Superior temporal gyrus (tissue), 1 donor: ENCODE results near the gene UBL3.
A peak's percentile ranks its signal among the peaks of the same experiment; 100 is the strongest.

ENCODE experiments used
- DNase-seq: peaks from one replicate; pipeline ENCODE4 v3.0.0-alpha.2; 2016; ENCODE audit errors: extremely low spot score

UBL3 gene

GRCh38 chr13:29850213-29850898, at the start of gene UBL3:
TSS of gene UBL3 (minus strand) at chr13:29850617. CDS start at chr13:29849538, 1,079 bp downstream.
- peak; percentile 95 for DNase-seq

DNA sequence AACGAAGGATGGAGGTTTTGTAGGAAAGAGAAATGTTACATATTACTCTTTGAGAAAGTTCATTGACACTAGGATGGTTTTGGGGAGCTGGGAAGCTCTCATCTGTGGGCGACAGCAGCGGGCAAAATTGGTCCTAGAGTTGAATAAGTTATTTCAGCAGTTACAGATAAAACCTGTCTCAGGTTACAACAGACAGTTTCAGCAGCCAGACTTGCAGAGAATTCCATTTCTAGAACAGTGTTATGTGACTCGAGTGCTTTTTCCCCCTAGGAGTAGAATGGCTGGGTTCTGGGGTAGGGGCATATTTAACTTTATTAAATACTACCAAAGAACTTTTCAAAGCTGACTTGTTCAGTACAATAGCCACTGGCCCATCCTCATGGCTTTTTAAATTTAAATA, 46.7 kb upstream of the UBL3 start:
- no peak for DNase-seq

DNA sequence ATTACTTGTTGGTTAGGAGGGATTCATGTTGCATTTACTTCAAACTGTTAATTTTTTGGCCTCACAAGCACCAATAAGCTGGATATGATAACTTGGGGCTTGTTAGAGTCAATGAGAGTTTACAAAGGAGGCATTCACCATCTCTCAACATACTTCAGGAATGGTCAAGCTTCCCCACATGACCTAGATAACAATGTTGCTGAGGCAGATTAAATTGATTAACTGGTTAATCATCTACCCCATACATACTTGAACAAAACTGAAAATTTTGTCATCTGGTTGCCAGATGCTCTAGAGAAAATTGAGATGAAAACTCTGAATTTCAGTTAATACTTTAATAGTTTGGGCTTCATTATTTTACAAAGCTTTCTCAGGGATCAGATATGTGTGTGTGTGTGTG, 43.0 kb upstream of the UBL3 start:
- DNase-seq: no peak

DNA sequence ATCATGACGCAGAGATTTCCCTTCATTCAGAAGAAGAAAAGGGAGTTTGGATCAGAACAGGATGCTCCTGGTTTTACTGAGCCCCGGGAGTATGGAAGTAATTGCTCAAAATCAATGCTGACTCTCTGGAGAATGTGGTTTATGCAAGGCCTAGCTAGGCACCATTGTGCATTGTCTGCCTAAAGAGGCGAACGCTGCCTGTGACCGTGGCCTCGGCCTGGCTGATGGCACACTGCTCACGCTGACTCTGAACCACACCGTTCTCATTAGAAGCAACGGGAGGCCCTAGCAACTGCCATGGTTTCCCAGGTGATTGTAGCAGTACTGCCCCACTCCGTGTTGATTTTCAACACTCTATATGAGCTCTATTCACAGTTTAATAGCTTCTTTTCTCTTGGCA, 41.7 kb upstream of the UBL3 start:
- peak; percentile 83 for DNase-seq

DNA sequence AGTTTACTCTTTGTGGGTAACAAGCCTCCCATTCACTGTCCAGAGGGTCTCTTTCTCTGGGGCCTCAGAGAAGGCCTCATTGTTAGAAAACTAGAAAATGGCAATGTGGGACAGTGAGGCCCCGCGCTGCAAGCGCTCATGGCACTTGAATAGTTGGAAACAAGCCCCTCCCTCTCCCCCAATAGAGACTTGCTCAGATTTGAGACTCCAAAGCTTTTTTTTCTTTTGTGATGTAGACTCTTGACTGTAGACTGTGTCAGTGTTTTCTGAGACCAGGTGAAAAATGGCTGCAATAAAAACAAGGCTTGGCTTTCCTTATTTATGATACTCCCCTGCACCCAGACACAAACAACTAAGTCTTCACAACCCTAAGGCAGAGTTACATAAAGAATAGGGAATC, 38.7 kb upstream of the UBL3 start:
- no peak for DNase-seq

GRCh38 chr13:29888306-29888705, 37.9 kb upstream of the UBL3 start:
- peak; percentile 24 for DNase-seq

GRCh38 chr13:29887686-29888085, 37.3 kb upstream of the UBL3 start:
- DNase-seq: peak; percentile 34

DNA sequence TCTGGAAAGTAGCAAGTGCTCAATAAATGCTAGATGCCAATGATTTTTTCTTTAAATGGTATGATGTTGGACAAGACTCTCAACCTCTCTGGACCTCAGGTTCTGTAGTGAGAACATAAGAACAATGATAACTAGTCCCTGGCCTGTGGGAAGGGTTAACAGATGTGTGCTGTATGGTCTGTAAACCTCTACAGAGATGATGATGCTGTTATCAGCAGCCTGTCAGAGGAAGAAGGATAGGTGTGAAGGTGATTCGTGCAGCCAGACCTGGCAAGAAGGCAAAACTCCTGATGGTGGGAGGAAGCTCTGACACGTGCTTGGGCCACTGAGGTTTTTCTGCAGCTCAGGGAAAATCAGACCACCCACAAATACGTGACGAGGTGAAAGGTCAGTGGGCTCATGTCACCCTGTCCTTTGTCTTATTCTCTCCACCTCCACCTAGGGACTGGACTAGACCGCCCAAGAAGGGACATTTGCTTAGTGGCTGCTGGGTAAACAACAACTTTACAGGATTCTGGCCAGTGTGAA, 36.7 kb upstream of the UBL3 start:
- DNase-seq: no peak

DNA sequence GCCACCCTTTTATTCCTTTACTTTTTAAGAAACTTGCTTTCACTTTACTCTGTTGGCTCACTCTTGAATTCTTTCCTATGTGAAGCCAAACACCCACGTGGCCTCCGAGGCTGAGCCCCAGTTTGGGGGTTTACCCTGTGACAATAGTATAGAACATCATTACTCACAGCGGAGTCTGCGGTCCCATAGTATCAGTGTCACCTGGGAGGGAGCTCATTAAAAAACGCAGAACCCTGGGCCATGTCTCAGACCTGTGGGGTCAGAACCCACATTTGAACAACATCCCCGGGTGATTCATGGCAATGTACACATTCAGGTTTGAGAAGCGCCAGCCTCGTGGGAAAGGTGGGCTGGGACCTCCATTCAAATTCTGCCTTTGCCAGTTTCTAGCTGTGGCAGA, 36.0 kb upstream of the UBL3 start:
- no peak for DNase-seq

DNA sequence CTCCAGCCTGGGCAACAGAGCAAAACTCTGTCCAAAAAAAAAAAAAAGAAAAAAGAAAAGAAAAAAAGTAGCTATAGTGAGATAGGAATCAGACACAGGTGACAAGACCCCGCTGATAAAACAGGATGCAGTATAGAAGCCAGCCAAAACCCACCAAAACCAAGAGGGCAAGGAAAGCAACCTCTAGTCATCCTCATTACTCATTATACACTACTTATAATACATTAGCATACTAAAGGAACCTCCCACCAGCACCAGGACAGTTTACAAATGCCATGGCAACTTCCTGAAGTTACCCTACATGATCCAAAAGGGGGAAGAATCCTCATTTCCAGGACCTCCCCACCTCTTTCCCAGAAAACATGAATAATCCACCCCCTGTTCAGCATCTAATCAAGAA, 35.6 kb upstream of the UBL3 start:
- no peak for DNase-seq

- DNase-seq: peak; percentile 87
Observed at GRCh38 chr13:29884671-29885430, 34.4 kb upstream of the UBL3 start.

- peak; percentile 40 for DNase-seq
Observed at GRCh38 chr13:29883941-29884518, 33.6 kb upstream of the UBL3 start.

- no peak for DNase-seq
Observed at GRCh38 chr13:29882076-29882475, 31.7 kb upstream of the UBL3 start.

GRCh38 chr13:29878101-29878500, 27.7 kb upstream of the UBL3 start:
- DNase-seq: no peak

- no peak for DNase-seq
Observed at GRCh38 chr13:29877456-29878078, 27.1 kb upstream of the UBL3 start.

- no peak for DNase-seq
Observed at GRCh38 chr13:29875646-29876045, 25.2 kb upstream of the UBL3 start.

DNA sequence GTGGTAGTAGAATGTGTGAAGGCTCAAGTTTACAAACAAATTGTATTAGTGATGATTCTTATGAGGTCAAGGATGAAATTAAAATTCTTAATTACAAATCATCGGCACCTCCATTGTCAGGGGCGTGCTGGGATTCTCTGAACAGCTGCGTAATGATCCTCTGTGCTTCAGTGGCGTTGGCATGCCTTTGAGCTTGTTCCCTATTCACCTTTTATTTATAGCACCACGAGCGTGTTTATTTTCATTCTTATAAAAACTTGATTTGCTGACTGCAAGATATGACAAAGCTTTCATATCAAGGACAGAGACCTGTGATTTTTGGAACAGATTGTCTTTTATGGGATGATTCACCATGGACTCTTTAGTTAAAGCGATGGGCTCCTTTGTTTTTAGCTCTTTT, 18.2 kb upstream of the UBL3 start:
- DNase-seq: no peak

- no peak for DNase-seq
Observed at GRCh38 chr13:29865934-29866333, 15.5 kb upstream of the UBL3 start.

DNA sequence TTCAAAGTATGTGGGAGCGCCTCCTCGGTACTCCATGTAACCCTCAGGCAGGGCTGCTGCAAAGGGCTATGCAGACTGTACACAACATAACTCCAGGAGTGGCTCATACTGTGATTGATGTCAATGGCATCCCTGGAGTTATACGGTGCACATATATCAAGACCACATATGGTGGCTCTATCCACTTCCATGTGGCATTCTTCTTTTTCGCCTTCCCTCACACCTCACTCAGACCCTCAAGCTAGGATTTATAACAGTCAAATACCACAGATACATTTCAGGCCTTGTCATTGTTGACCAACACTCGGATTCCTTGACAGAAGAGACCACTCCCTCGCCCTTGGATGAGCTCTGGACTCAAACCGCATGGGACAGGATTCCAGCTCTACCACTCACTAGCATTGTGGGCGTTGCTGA, 11.3 kb upstream of the UBL3 start:
- no peak for DNase-seq

GRCh38 chr13:29859971-29860370, 9.6 kb upstream of the UBL3 start:
- DNase-seq: no peak

- DNase-seq: no peak
Observed at GRCh38 chr13:29858667-29859066, 8.2 kb upstream of the UBL3 start.

DNA sequence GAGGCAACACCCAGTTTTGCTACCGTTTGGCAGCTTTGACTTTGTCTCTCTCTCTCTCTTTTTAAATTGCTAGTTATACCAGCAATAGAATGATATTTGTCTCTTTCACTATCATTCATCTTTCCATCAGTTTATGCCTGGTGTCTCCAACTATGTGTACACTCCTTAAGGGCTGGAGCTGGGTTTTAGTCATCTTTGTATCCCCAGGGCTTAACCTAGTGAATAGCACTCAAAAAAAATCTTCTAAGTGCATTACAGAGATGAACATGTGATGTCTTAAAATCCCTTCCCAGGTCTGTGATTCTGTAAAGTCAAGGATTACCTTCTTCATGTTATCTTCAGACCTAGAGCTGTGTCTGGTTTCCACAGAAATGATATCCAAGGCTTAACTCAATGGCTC, 7.8 kb upstream of the UBL3 start:
- DNase-seq: no peak
